ENCODE measurements around the gene PIK3C2B.

GRCh38 chr1:204447736-204448135, 46.9 kb downstream of the PIK3C2B start:
- TF ChIP-seq, protein P1, sequence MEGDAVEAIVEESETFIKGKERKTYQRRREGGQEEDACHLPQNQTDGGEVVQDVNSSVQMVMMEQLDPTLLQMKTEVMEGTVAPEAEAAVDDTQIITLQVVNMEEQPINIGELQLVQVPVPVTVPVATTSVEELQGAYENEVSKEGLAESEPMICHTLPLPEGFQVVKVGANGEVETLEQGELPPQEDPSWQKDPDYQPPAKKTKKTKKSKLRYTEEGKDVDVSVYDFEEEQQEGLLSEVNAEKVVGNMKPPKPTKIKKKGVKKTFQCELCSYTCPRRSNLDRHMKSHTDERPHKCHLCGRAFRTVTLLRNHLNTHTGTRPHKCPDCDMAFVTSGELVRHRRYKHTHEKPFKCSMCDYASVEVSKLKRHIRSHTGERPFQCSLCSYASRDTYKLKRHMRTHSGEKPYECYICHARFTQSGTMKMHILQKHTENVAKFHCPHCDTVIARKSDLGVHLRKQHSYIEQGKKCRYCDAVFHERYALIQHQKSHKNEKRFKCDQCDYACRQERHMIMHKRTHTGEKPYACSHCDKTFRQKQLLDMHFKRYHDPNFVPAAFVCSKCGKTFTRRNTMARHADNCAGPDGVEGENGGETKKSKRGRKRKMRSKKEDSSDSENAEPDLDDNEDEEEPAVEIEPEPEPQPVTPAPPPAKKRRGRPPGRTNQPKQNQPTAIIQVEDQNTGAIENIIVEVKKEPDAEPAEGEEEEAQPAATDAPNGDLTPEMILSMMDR (optimal IDR thresholded peaks at IDR 0.05 in 1 of 3, IDR thresholded peaks at IDR 0.05 in 1 of 3, conservative IDR thresholded peaks at IDR 0.05 in 1 of 3; ENCODE audit: extremely low read depth in 1 of 3, insufficient read depth in 2 of 3, low read length in 3 of 3), result no peak
- no peak for TF ChIP-seq EZH2 (IDR thresholded peaks at IDR 0.05; ENCODE audit: low read length)

Measured in keratinocyte (primary cell).